Esophagus mucosa (tissue), 1 donor: ENCODE measurements around the gene ADARB1. TPM values are rescaled to one million over a fixed set of nuclear protein-coding genes. Genes with fewer than 3 reads are reported as not detected.

ENCODE experiments used
- ATAC-seq: fragments of 200-7000 bp; cut with Tn5 transposase; one replicate; pipeline ENCODE4 v1.9.1; 2020
- total RNA-seq: library from RNA; stranded (reverse); gene quantifications from one replicate; pipeline ENCODE4 v1.2.4, GENCODE V29; 2023
- donor health status: DM: yes; HTN: yes; CAD: no.

Gene ADARB1
- total RNA-seq, 1 donor from 2014 or later = 5.9 TPM

GRCh38 chr21:45172420-45172819 lies 98.0 kb downstream of the ADARB1 start:
- ATAC-seq = no peak

- ATAC-seq = no peak
These were observed 101.1 kb downstream of the ADARB1 start for GRCh38 chr21:45175326-45176095.

- no peak for ATAC-seq
These were observed 101.8 kb downstream of the ADARB1 start for GRCh38 chr21:45176141-45176540.

GRCh38 chr21:45177039-45177438 lies 102.7 kb downstream of the ADARB1 start:
- no peak for ATAC-seq

- ATAC-seq = no peak
These were observed 103.8 kb downstream of the ADARB1 start for GRCh38 chr21:45178070-45178608.

- no peak for ATAC-seq
These were observed 104.6 kb downstream of the ADARB1 start for GRCh38 chr21:45178971-45179370.

- peak; percentile 38 for ATAC-seq
These were observed 105.3 kb downstream of the ADARB1 start for GRCh38 chr21:45179568-45180245.

- no peak for ATAC-seq
These were observed 105.8 kb downstream of the ADARB1 start for GRCh38 chr21:45180246-45180599.

- ATAC-seq = no peak
These were observed 108.6 kb downstream of the ADARB1 start for GRCh38 chr21:45182958-45183357.

- no peak for ATAC-seq
These were observed 109.5 kb downstream of the ADARB1 start for GRCh38 chr21:45183852-45184251.

GRCh38 chr21:45184869-45185268 lies 110.5 kb downstream of the ADARB1 start:
- ATAC-seq = no peak

GRCh38 chr21:45186709-45187108 lies 112.3 kb downstream of the ADARB1 start:
- no peak for ATAC-seq

GRCh38 chr21:45187646-45188045 lies 113.3 kb downstream of the ADARB1 start:
- no peak for ATAC-seq

GRCh38 chr21:45190013-45190412 lies 115.6 kb downstream of the ADARB1 start:
- no peak for ATAC-seq

- no peak for ATAC-seq
These were observed 118.0 kb downstream of the ADARB1 start for GRCh38 chr21:45192332-45192731.

- ATAC-seq = no peak
These were observed 122.2 kb downstream of the ADARB1 start for GRCh38 chr21:45196620-45197019.

- no peak for ATAC-seq
These were observed 124.8 kb downstream of the ADARB1 start for GRCh38 chr21:45199201-45199600.

- ATAC-seq = no peak
These were observed 125.7 kb downstream of the ADARB1 start for GRCh38 chr21:45200031-45200430.

- no peak for ATAC-seq
These were observed 126.4 kb downstream of the ADARB1 start for GRCh38 chr21:45200581-45201296.

- no peak for ATAC-seq
These were observed 128.0 kb downstream of the ADARB1 start for GRCh38 chr21:45202344-45202743.

- ATAC-seq = no peak
These were observed 128.5 kb downstream of the ADARB1 start for GRCh38 chr21:45202889-45203288.

GRCh38 chr21:45203983-45204382 lies 129.6 kb downstream of the ADARB1 start:
- no peak for ATAC-seq

- no peak for ATAC-seq
These were observed 130.0 kb downstream of the ADARB1 start for GRCh38 chr21:45204395-45204794.
